Hematopoietic multipotent progenitor cell treated with erythropoietin and hydrocortisone succinate and interleukin-3 and kit ligand, for 6 days (in vitro differentiated cells): Measurements from ENCODE around the gene B4GAT1.
A peak's percentile ranks its signal among the peaks of the same experiment; 100 is the strongest.
"Not testable (repeated sequence)": the region's sequence is repeated elsewhere in the genome, so short reads cannot be mapped to it uniquely, and the experiment has no call there.

Source experiments
- DNase-seq: peaks from one replicate; pipeline ENCODE4 v3.0.0-alpha.2; 2015

Gene B4GAT1

GRCh38 chr11:66335531-66336233 is 11.7 kb downstream of the B4GAT1 start:
- no peak for DNase-seq

GRCh38 chr11:66334605-66335442 is 12.6 kb downstream of the B4GAT1 start:
- DNase-seq, result no peak

GRCh38 chr11:66333896-66334604 is 13.4 kb downstream of the B4GAT1 start:
- DNase-seq, result no peak

- no peak for DNase-seq
Measured at GRCh38 chr11:66333220-66333877, 14.1 kb downstream of the B4GAT1 start.

GRCh38 chr11:66332371-66333219 is 14.8 kb downstream of the B4GAT1 start:
- no peak for DNase-seq

GRCh38 chr11:66331542-66332370 is 15.7 kb downstream of the B4GAT1 start:
- no peak for DNase-seq

- no peak for DNase-seq
Measured at GRCh38 chr11:66330931-66331330, 16.5 kb downstream of the B4GAT1 start.

- DNase-seq, result no peak
Measured at GRCh38 chr11:66329165-66329673, 18.2 kb downstream of the B4GAT1 start.

- peak; percentile 86 for DNase-seq
Measured at GRCh38 chr11:66328302-66329144, 18.9 kb downstream of the B4GAT1 start.

GRCh38 chr11:66328031-66328301 is 19.5 kb downstream of the B4GAT1 start:
- no peak for DNase-seq

GRCh38 chr11:66327171-66328030 is 20.0 kb downstream of the B4GAT1 start:
- no peak for DNase-seq

GRCh38 chr11:66326261-66327111 is 20.9 kb downstream of the B4GAT1 start:
- DNase-seq, result no peak

- no peak for DNase-seq
Measured at GRCh38 chr11:66325263-66325671, 22.2 kb downstream of the B4GAT1 start.

- no peak for DNase-seq
Measured at GRCh38 chr11:66324664-66325063, 22.8 kb downstream of the B4GAT1 start.

- DNase-seq, result no peak
Measured at GRCh38 chr11:66323684-66324083, 23.7 kb downstream of the B4GAT1 start.

GRCh38 chr11:66322732-66323427 is 24.5 kb downstream of the B4GAT1 start:
- no peak for DNase-seq

- no peak for DNase-seq
Measured at GRCh38 chr11:66321606-66322005, 25.8 kb downstream of the B4GAT1 start.

- not testable (repeated sequence) for DNase-seq
Measured at GRCh38 chr11:66320748-66321147, 26.7 kb downstream of the B4GAT1 start.
